Esophagus muscularis mucosa (tissue), 4 donors: Measurements from ENCODE around the gene ZNF407. TPM values are rescaled to one million over a fixed set of nuclear protein-coding genes. Genes with fewer than 3 reads are reported as not detected.

ENCODE experiments used
- DNase-seq: peaks from one replicate; pipeline ENCODE4 v3.0.0-alpha.2; 2017; ENCODE audit errors: extremely low spot score
- H3K27ac ChIP-seq, 4 donors: fragments of 200-600 bp; sonication (generic); replicated peaks in 1 of 4; 1 replicate in 3 of 4; 2 replicates in 1 of 4; pipeline ENCODE4 v1.5.1; 2016 to 2019; ENCODE audit warnings: mild to moderate bottlenecking in 1 of 4
- H3K27me3 ChIP-seq, 4 donors: fragments of 200-600 bp; sonication (generic); one replicate each; pipeline versions ENCODE4 v1.5.1 to v1.6.0; 2016 to 2019
- H3K36me3 ChIP-seq, 4 donors: fragments of 200-600 bp; sonication (generic); one replicate each; pipeline ENCODE4 v1.5.1; 2016 to 2019
- H3K4me1 ChIP-seq, 4 donors: fragments of 200-600 bp; sonication (generic); one replicate each; pipeline ENCODE4 v1.5.1; 2016 to 2019
- H3K4me3 ChIP-seq, 4 donors: fragments of 200-600 bp; sonication (generic); 1 replicate in 2 of 4; 2 replicates in 2 of 4; pipeline ENCODE4 v1.5.1; 2016 to 2019; ENCODE audit warnings: mild to moderate bottlenecking in 4 of 4, moderate library complexity in 1 of 4
- H3K9me3 ChIP-seq, 4 donors: fragments of 200-600 bp; sonication (generic); 1 replicate in 3 of 4; 2 replicates in 1 of 4; pipeline ENCODE4 v1.5.1; 2016 to 2019
- EP300 ChIP-seq: sonication (generic); formaldehyde crosslinking; IDR thresholded peaks from one replicate; pipeline ENCODE4 v1.6.1; 2017; ENCODE audit warnings: antibody characterized with exemption
- POLR2A ChIP-seq: fragments of 450-650 bp; IDR thresholded peaks from one replicate; pipeline ENCODE4 v1.6.1; 2017; ENCODE audit warnings: antibody characterized with exemption, moderate library complexity, mild to moderate bottlenecking, low read depth
- POLR2AphosphoS5 ChIP-seq, 2 donors: sonication (generic); formaldehyde crosslinking; IDR thresholded peaks; one replicate each; pipeline ENCODE4 v1.6.1; 2017; ENCODE audit warnings: antibody characterized with exemption in 2 of 2
- WGBS: methylation state at CpG from one replicate; pipeline ENCODE4 v1.1.5; 2018; 5-methylcytosine and 5-hydroxymethylcytosine counted together
- intact Hi-C: fragments of 100-400 bp; cut with DNase I; formaldehyde crosslinking; loops from one replicate; pipeline ENCODE4 v1.15.1; 2023
- total RNA-seq, 4 donors: library from RNA; depleted of rRNA; stranded (reverse); fragments of >200 nt; gene quantifications; one replicate each; pipeline versions ENCODE4 v1.1.0 to v1.2.1, GENCODE V29; 2016
- TF ChIP-seq, protein P1 (sequence below), 3 experiments: fragments of 200-600 bp in 2 of 3; fragments of 450-650 bp in 1 of 3; sonication (generic) in 2 of 3; IDR thresholded peaks; one replicate each; pipeline ENCODE4 v1.5.1; 2017 to 2019; ENCODE audit warnings: antibody characterized with exemption in 3 of 3, mild to moderate bottlenecking in 2 of 3, moderate library complexity in 1 of 3

Gene ZNF407
- total RNA-seq, 4 donors from 2014 or later, result 13.9 to 19.1 (median 17.2) TPM

DNA sequence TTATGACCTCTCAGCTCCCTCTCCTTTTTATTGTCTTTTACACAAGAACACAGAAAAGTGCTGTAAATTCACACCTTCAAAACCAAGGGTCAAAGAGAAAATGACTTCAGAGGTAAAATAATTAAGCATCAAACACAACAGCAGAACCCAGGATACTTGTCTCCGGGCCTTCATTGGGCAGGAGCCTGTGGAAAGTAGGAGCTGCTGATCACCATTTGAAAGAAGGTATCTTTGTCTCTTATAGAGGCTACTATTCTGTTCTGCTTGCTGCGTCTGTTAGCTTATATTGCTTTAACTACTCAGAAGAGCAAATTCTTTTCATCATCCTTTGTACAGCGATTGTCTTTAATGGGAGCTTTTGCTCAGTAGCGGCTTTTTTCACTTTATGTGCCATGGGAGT lies 350.2 kb downstream of the ZNF407 start:
- Histone ChIP-seq H3K4me3 (no peak overlapping the region), H3K9me3 (no peaks in the 10 kb centered on the region), H3K27me3 (no peaks in the 10 kb centered on the region), H3K4me1 (peaks cover 5 to 26% (median 21%) of the 10 kb centered on the region in 4 donors), H3K27ac (no peak overlapping the region), H3K36me3 (no peaks in the 10 kb centered on the region)
- intact Hi-C loops, result no loop called here
- 96% methylated on average over 4 of the region's 4 CpGs for WGBS
- TF ChIP-seq, protein P1, sequence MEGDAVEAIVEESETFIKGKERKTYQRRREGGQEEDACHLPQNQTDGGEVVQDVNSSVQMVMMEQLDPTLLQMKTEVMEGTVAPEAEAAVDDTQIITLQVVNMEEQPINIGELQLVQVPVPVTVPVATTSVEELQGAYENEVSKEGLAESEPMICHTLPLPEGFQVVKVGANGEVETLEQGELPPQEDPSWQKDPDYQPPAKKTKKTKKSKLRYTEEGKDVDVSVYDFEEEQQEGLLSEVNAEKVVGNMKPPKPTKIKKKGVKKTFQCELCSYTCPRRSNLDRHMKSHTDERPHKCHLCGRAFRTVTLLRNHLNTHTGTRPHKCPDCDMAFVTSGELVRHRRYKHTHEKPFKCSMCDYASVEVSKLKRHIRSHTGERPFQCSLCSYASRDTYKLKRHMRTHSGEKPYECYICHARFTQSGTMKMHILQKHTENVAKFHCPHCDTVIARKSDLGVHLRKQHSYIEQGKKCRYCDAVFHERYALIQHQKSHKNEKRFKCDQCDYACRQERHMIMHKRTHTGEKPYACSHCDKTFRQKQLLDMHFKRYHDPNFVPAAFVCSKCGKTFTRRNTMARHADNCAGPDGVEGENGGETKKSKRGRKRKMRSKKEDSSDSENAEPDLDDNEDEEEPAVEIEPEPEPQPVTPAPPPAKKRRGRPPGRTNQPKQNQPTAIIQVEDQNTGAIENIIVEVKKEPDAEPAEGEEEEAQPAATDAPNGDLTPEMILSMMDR (IDR thresholded peaks at IDR 0.05), result no peak
- TF ChIP-seq POLR2A (no peak), EP300 (no peak), POLR2AphosphoS5 (IDR thresholded peaks at IDR 0.05) (no peak)
- no peak for DNase-seq

DNA sequence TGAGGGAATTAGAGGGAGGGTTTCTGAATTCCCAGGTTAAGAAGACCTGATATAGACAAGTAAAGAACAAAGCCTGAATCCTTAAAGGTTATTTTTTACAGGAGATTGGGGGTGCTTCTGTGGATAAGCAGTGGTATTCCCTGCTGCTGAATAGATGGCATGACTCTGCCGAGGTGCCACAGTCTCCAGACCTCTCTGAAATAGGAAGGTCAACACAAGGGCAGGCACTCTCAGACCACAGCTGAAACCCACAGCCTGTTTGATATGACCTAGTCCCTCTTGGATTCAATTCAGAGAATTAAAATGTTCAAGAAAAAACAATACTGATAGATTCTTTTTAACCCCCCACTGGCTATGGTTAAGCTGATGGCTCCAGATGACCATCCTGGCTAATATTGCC lies 351.9 kb downstream of the ZNF407 start:
- no peaks in the 10 kb centered on the region for H3K9me3 ChIP-seq
- no peaks in the 10 kb centered on the region for H3K27me3 ChIP-seq
- H3K4me1 ChIP-seq, result peaks cover 5 to 26% (median 21%) of the 10 kb centered on the region in 4 donors
- no peak overlapping the region for H3K27ac ChIP-seq
- H3K4me3 ChIP-seq, result no peak overlapping the region
- intact Hi-C loops, result no loop called here
- WGBS, result 85% methylated on average over 1 of the region's 1 CpG
- peak; percentile 64 for DNase-seq
- TF ChIP-seq EP300 (no peak), POLR2AphosphoS5 (IDR thresholded peaks at IDR 0.05) (no peak), POLR2A (no peak)
- TF ChIP-seq, protein P1 (IDR thresholded peaks at IDR 0.05), result no peak
- no peaks in the 10 kb centered on the region for H3K36me3 ChIP-seq

- Histone ChIP-seq H3K36me3 (no peaks in the 10 kb centered on the region), H3K27ac (no peak overlapping the region), H3K4me1 (peaks cover 5 to 26% (median 21%) of the 10 kb centered on the region in 4 donors), H3K9me3 (no peaks in the 10 kb centered on the region), H3K27me3 (no peaks in the 10 kb centered on the region), H3K4me3 (no peak overlapping the region)
- WGBS, result 69% methylated on average over 4 of the region's 4 CpGs
- TF ChIP-seq POLR2A, result no peak
- TF ChIP-seq EP300, result no peak
- no peak for TF ChIP-seq POLR2AphosphoS5 (IDR thresholded peaks at IDR 0.05)
- TF ChIP-seq, protein P1 (IDR thresholded peaks at IDR 0.05), result no peak
- intact Hi-C loops, result no loop called here
- no peak for DNase-seq
Observed at GRCh38 chr18:74950479-74950878, 352.8 kb downstream of the ZNF407 start.

- H3K27ac ChIP-seq, result no peak overlapping the region
- no peak for TF ChIP-seq EP300
- peak in 1 of 2 donors; percentile 22 for TF ChIP-seq POLR2AphosphoS5 (IDR thresholded peaks at IDR 0.05)
- no peaks in the 10 kb centered on the region for H3K27me3 ChIP-seq
- H3K4me3 ChIP-seq, result no peak overlapping the region
- 41% methylated on average over 4 of the region's 4 CpGs for WGBS
- H3K36me3 ChIP-seq, result no peaks in the 10 kb centered on the region
- intact Hi-C loops, result no loop called here
- no peak for DNase-seq
- H3K9me3 ChIP-seq, result no peaks in the 10 kb centered on the region
- H3K4me1 ChIP-seq, result peaks cover 5 to 26% (median 21%) of the 10 kb centered on the region in 4 donors
Observed at GRCh38 chr18:74951165-74951760, 353.6 kb downstream of the ZNF407 start.

DNA sequence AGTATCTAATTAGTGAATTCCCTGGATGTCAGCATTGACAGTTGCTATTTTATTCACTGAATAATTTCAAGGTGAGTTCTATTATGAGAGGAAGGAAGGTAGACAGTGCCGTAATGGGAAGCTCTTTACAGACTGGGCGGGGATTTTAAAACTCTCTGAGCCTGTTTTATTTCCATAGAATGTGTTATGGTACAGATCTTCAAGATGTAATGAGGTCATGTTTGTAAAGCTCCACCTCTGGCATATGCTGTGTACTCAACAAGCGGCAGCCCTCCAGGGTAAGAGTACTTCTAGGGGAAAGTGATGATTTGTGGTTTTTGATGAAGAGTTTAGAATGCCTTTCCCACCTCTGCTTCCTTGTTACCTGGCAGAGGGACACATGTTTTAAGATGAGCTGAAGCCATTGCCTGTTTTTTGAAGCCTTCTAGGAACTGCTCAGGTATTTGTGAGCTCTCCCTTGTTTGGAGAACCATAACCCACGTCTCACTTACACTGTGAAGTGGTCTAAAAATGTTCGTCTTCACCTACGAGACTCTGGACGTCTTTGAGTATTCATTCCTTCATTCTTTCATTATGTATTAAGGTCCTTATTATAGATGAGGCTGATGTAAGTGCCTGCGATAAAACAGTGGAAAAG lies 360.0 kb downstream of the ZNF407 start:
- intact Hi-C loops, result no loop called here
- 95% methylated on average over 8 of the region's 8 CpGs for WGBS
- Histone ChIP-seq H3K36me3 (peaks cover 0 to 10% (median 3%) of the 10 kb centered on the region in 4 donors), H3K4me1 (no peaks in the 10 kb centered on the region), H3K27ac (no peak overlapping the region), H3K9me3 (no peaks in the 10 kb centered on the region), H3K27me3 (no peaks in the 10 kb centered on the region), H3K4me3 (no peak overlapping the region)
- no peak for TF ChIP-seq POLR2A
- TF ChIP-seq EP300, result no peak
- TF ChIP-seq POLR2AphosphoS5 (IDR thresholded peaks at IDR 0.05), result no peak
- TF ChIP-seq, protein P1 (IDR thresholded peaks at IDR 0.05), result no peak
- no peak for DNase-seq
